Measurements from ENCODE around the gene TMEM19. TPM values are rescaled to one million over a fixed set of nuclear protein-coding genes. Genes with fewer than 3 reads are reported as not detected.

The TMEM19 gene
- total RNA-seq, 4 donors from 2014 or later = 24.5 to 52.9 (median 43.5) TPM

- no peaks in the 10 kb centered on the region for H3K9me3 ChIP-seq
- no peak overlapping the region for H3K27ac ChIP-seq
- no peak overlapping the region for H3K4me3 ChIP-seq
- no peak for TF ChIP-seq EP300 (IDR thresholded peaks at IDR 0.05)
- TF ChIP-seq CTCF (IDR thresholded peaks at IDR 0.05) = no peak
- no peak for TF ChIP-seq POLR2AphosphoS5 (IDR thresholded peaks at IDR 0.05)
- no peak for TF ChIP-seq POLR2A (IDR thresholded peaks at IDR 0.05)
- H3K27me3 ChIP-seq = no peaks in the 10 kb centered on the region
- WGBS = 83% methylated on average over 2 of the region's 2 CpGs
- H3K36me3 ChIP-seq = peaks cover 31% of the 10 kb centered on the region
- H3K4me1 ChIP-seq = peaks cover 17% of the 10 kb centered on the region
- DNase-seq (ENCODE audit: low spot score in 2 of 2) = no peak
Observed at GRCh38 chr12:71649401-71649800, 36.5 kb upstream of the TMEM19 start.

- Histone ChIP-seq H3K9me3 (no peaks in the 10 kb centered on the region), H3K27ac (no peak overlapping the region), H3K4me3 (no peak overlapping the region), H3K4me1 (peaks cover 35% of the 10 kb centered on the region), H3K36me3 (peaks cover 22% of the 10 kb centered on the region), H3K27me3 (no peaks in the 10 kb centered on the region)
- DNase-seq (ENCODE audit: low spot score in 2 of 2) = no peak
- 93% methylated on average over 1 of the region's 1 CpG for WGBS
- no peak for TF ChIP-seq POLR2AphosphoS5 (IDR thresholded peaks at IDR 0.05)
- no peak for TF ChIP-seq CTCF (IDR thresholded peaks at IDR 0.05)
- TF ChIP-seq POLR2A (IDR thresholded peaks at IDR 0.05) = no peak
- TF ChIP-seq EP300 (IDR thresholded peaks at IDR 0.05) = no peak
Observed at GRCh38 chr12:71652656-71653055, 33.2 kb upstream of the TMEM19 start.

GRCh38 chr12:71653137-71653536 is 32.7 kb upstream of the TMEM19 start:
- Histone ChIP-seq H3K4me3 (no peak overlapping the region), H3K36me3 (peaks cover 27% of the 10 kb centered on the region), H3K27ac (no peak overlapping the region), H3K9me3 (no peaks in the 10 kb centered on the region), H3K4me1 (peaks cover 35% of the 10 kb centered on the region), H3K27me3 (no peaks in the 10 kb centered on the region)
- DNase-seq (ENCODE audit: low spot score in 2 of 2) = no peak
- TF ChIP-seq POLR2AphosphoS5 (IDR thresholded peaks at IDR 0.05) (no peak), CTCF (IDR thresholded peaks at IDR 0.05) (no peak), POLR2A (IDR thresholded peaks at IDR 0.05) (no peak), EP300 (IDR thresholded peaks at IDR 0.05) (no peak)
- WGBS = 92% methylated on average over 2 of the region's 2 CpGs

- DNase-seq (ENCODE audit: low spot score in 2 of 2) = no peak
- Histone ChIP-seq H3K9me3 (no peaks in the 10 kb centered on the region), H3K4me1 (peaks cover 33% of the 10 kb centered on the region), H3K27ac (no peak overlapping the region), H3K4me3 (no peak overlapping the region), H3K27me3 (no peaks in the 10 kb centered on the region), H3K36me3 (peaks cover 38% of the 10 kb centered on the region)
- TF ChIP-seq EP300 (IDR thresholded peaks at IDR 0.05) (no peak), POLR2AphosphoS5 (IDR thresholded peaks at IDR 0.05) (no peak), CTCF (IDR thresholded peaks at IDR 0.05) (no peak), POLR2A (IDR thresholded peaks at IDR 0.05) (no peak)
- 99% methylated on average over 3 of the region's 3 CpGs for WGBS
Observed at GRCh38 chr12:71654200-71654599, 31.7 kb upstream of the TMEM19 start.

- 39% methylated on average over 1 of the region's 1 CpG for WGBS
- Histone ChIP-seq H3K27me3 (no peaks in the 10 kb centered on the region), H3K36me3 (peaks cover 39% of the 10 kb centered on the region), H3K4me3 (no peak overlapping the region), H3K9me3 (no peaks in the 10 kb centered on the region), H3K27ac (no peak overlapping the region), H3K4me1 (peaks cover 42% of the 10 kb centered on the region)
- TF ChIP-seq CTCF (IDR thresholded peaks at IDR 0.05) (no peak), POLR2A (IDR thresholded peaks at IDR 0.05) (no peak), POLR2AphosphoS5 (IDR thresholded peaks at IDR 0.05) (no peak), EP300 (IDR thresholded peaks at IDR 0.05) (no peak)
- no peak for DNase-seq (ENCODE audit: low spot score in 2 of 2)
Observed at GRCh38 chr12:71655495-71655894, 30.4 kb upstream of the TMEM19 start.
